ENCODE results near the gene TOE1.

TOE1 gene

DNA sequence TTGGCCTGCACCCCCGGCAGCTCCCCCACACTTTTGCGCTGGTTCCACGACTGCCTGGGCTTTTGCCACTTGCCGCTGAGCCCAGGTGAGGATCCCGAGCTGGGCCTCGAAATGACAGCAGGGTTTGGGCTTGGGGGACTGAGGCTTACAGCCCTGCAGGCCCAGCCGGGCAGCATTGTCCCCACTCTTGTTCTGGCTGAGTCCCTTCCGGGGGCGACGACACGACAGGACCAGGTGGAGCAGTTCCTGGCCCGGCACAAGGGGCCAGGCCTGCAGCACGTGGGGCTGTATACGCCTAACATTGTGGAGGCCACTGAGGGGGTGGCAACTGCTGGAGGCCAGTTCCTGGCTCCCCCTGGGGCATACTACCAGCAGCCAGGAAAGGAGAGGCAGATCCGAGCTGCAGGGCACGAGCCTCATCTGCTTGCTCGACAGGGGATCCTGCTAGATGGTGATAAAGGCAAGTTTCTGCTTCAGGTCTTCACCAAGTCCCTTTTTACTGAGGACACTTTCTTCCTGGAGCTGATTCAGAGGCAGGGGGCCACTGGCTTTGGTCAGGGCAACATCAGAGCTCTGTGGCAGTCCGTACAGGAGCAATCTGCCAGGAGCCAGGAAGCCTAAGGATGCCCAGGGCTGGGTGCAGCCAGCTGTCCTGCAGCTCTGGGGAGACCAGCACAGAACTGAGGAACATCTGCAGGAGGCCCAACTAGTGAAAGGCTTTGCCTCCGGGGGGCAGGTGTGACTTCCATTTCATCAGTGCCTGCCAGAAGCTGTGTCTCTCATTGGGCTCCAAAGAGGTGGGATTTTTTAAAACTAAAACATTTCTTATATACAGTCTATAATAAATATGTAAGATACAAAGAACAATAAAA lies 12.1 kb upstream of the TOE1 start:
- FAIRE-seq: no peak

GRCh38 chr1:45328680-45329079 lies 11.3 kb upstream of the TOE1 start:
- no peak for FAIRE-seq

- FAIRE-seq: no peak
Observed at GRCh38 chr1:45329445-45329844, 10.5 kb upstream of the TOE1 start.

GRCh38 chr1:45331436-45332345 lies 8.3 kb upstream of the TOE1 start:
- FAIRE-seq: no peak

- FAIRE-seq: no peak
Observed at GRCh38 chr1:45332346-45332720, 7.6 kb upstream of the TOE1 start.

DNA sequence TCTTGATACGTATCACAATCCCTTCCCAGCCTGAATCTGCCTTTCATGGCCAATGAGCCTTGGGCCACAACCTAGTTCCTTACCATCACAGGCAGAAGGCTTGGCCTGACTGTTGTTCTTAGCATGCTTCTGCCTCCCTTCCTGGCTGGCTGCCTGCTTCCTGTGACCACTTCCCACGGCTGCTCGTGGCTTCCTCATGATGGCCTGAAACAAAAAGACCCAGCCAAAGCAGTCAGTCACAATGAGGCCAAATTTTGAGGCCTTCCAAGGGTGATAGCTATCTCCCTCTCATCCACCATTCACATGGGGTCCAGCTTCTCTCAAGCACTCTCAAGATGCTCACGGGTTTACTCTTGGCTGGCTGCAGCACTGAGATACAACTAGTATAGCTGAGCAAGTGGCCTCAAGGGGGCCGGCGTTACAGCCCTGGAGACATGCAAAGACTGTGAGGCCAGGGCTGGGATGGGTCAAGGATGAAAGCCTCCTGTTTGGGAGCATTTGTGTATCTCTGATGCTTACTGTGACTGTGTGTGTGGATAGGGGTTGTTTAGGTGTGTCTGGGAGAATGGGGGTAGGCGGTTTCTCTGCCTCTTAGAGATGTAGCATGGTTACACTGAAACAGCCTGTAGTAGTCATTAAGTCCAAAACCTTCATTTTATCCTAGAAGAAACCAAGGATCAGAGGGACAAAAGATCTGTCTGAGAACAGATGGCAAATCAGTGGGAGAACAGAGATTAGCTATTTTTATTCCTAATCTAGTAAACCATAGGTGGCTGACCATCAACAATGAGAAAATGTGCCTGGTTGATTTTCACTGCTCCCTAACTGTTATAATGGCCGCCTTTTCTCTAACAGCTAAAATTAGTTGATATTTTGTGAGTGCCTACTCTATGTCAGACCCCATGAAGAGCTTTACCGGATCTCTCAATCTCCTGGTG lies 5.4 kb upstream of the TOE1 start:
- no peak for FAIRE-seq

GRCh38 chr1:45335855-45336324 lies 4.1 kb upstream of the TOE1 start:
- FAIRE-seq: no peak

DNA sequence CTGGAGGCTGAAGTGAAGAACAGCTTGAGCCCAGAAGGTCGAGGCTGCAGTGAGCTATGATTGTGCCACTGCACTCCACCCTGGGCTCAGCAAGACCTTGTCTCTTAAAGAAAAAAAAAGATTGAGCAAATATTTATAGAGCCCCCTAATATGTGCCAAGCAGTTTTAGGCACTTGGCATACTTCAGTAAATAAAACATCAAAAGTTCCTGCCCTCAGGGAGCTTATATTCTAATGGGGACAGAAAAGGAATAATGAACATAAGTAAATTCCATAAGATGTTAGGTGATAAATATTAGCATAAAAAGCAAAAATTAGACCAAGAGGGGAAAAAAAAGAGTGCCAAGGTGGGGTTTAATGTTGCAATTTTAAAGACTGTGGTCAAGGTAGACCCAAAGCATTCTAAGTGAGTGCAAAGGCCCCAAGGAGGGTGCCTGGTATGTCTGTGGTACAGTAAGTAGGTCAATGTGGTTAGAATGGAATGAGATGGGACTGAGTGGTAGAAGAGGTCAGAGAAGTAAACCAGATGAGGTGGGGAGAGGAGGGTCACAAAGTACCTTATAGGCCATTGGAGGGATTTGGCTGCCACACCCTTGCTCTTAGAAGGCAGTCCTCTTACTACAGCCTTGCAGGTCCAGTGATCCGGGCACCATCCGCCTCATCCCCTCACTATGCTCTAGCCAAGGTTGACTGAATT lies 2.2 kb upstream of the TOE1 start:
- FAIRE-seq: no peak

GRCh38 chr1:45340816-45341466 lies 971 bp downstream of the TOE1 start:
- no peak for FAIRE-seq

DNA sequence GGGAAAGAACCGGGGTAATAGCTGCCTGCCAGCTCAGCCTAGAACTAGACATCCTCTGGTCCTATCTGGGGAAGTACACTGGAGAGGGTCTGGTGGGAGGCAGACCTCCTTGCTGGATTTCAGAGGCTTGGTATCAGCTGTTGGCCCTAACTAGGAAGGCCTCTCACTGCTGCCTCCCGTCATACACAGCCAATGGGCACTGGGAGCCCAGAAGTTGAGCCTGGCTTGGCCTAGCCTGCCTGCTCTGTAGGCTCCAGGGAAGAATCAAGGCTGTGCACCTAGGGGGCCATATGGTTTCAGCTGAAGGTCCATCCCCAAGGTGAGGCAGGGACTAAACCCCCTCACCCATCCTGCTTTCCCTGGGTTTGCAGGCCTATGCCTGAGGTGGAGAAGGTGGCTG lies 4.5 kb downstream of the TOE1 start:
- no peak for FAIRE-seq

GRCh38 chr1:45345014-45345413 lies 5.0 kb downstream of the TOE1 start:
- no peak for FAIRE-seq

- FAIRE-seq: no peak
Observed at GRCh38 chr1:45346473-45346872, 6.5 kb downstream of the TOE1 start.

- FAIRE-seq: no peak
Observed at GRCh38 chr1:45348020-45348419, 8.1 kb downstream of the TOE1 start.

DNA sequence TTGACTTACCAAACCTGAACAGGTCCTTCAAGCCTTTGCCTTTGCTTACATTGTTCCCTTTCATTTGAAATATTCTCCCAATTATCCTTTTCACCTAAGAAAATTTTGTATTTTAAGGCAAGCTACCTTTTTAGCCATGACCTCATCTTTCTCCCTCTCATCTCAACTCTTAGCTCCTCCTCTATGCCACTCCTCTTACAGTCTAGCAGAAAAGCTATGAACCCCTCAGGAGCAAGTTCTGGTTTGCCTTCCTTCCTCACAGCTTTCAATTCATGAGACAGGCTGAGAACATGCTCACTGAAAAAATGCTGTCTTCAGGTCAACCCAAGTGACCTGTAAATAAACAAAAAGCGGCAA lies 8.6 kb downstream of the TOE1 start:
- no peak for FAIRE-seq

- no peak for FAIRE-seq
Observed at GRCh38 chr1:45348966-45349677, 9.2 kb downstream of the TOE1 start.

- FAIRE-seq: no peak
Observed at GRCh38 chr1:45351508-45351907, 11.5 kb downstream of the TOE1 start.

- FAIRE-seq: no peak
Observed at GRCh38 chr1:45353685-45354084, 13.7 kb downstream of the TOE1 start.

GRCh38 chr1:45354838-45355237 lies 14.9 kb downstream of the TOE1 start:
- FAIRE-seq: no peak

GRCh38 chr1:45355683-45356082 lies 15.7 kb downstream of the TOE1 start:
- no peak for FAIRE-seq

DNA sequence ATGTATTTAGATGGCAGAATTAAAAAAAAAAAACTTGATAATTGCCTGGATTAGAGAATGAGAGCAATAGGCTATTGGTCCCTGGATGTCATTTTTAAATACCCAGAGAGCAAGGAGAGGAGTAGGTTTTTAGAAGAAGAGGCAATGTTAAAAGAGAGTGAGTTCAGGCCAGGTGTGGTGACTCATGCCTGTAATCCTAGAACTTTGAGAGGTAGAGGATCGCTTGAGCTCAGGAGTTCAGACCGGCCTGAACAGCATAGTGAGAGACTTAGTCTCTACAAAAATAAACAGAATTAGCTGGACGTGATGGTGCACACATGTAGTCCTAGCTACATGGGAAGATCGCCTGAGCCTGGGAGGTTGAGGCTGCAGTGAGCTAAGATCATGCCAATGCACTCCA lies 16.2 kb downstream of the TOE1 start:
- FAIRE-seq: no peak
